OCI-LY7 (cell line): ENCODE data around the gene IKBKE.

Experiments used
- CTCF ChIP-seq: fragments of 200-600 bp; sonication (generic); conservative IDR thresholded peaks from 2 replicates; pipeline ENCODE4 v1.5.1; 2014; ENCODE audit warnings: mild to moderate bottlenecking, antibody characterized with exemption, low read length, moderate library complexity, mixed read lengths
- EZH2phosphoT487 ChIP-seq: fragments of 200-600 bp; sonication (generic); IDR thresholded peaks from 2 replicates; pipeline ENCODE4 v1.6.1; 2018; ENCODE audit warnings: low read depth, borderline replicate concordance, mild to moderate bottlenecking, mixed run types, antibody characterized with exemption, low read length, moderate library complexity, mixed read lengths

GRCh38 chr1:206482611-206483010 is 12.3 kb downstream of the IKBKE start:
- TF ChIP-seq EZH2phosphoT487 (no peak), CTCF (no peak)
